ENCODE data around the gene CD81. TPM values are rescaled to one million over a fixed set of nuclear protein-coding genes. Genes with fewer than 3 reads are reported as not detected.

The CD81 gene
- total RNA-seq, 3 donors from 2014 or later (not counting 1 experiment from before 2014, with no cell fraction given), result 263 to 292 (median 263) TPM

GRCh38 chr11:2437516-2437915 is 60.4 kb downstream of the CD81 start:
- no peak overlapping the region for H3K27ac ChIP-seq (ENCODE audit: low read length)
- intact Hi-C loops (cut with micrococcal nuclease), result no loop called here
- ATAC-seq (no peak), DNase-seq (no peak)
- H3K27me3 ChIP-seq (ENCODE audit: control insufficient read depth, insufficient read depth, low read length), result no peaks in the 10 kb centered on the region
- no peaks in the 10 kb centered on the region for H3K36me3 ChIP-seq (ENCODE audit: control insufficient read depth, insufficient read depth, low read length)
- no peak for TF ChIP-seq CTCF (IDR thresholded peaks at IDR 0.05)
- no peaks in the 10 kb centered on the region for H3K4me1 ChIP-seq (ENCODE audit: control insufficient read depth, insufficient read depth, low read length)
- no peak overlapping the region for H3K4me3 ChIP-seq (ENCODE audit: low read length)
- Mint-ChIP-seq H3K4me3 (no peak overlapping the region), H3K36me3 (no peaks in the 10 kb centered on the region), H3K9me3 (no peaks in the 10 kb centered on the region), H3K27ac (no peak overlapping the region), H3K27me3 (ENCODE audit: low read depth in 2 of 2) (peaks cover 11 to 16% of the 10 kb centered on the region in 2 donors), H3K4me1 (no peaks in the 10 kb centered on the region)
- 98% methylated on average over 3 of the region's 4 CpGs for WGBS (ENCODE audit: insufficient coverage)
- H3K9me3 ChIP-seq (ENCODE audit: control insufficient read depth, insufficient read depth, low read length), result no peaks in the 10 kb centered on the region

GRCh38 chr11:2439820-2440219 is 62.7 kb downstream of the CD81 start:
- Histone ChIP-seq H3K4me1 (ENCODE audit: control insufficient read depth, insufficient read depth, low read length) (peaks cover 6% of the 10 kb centered on the region), H3K27me3 (ENCODE audit: control insufficient read depth, insufficient read depth, low read length) (no peaks in the 10 kb centered on the region), H3K9me3 (ENCODE audit: control insufficient read depth, insufficient read depth, low read length) (no peaks in the 10 kb centered on the region), H3K27ac (ENCODE audit: low read length) (no peak overlapping the region), H3K4me3 (ENCODE audit: low read length) (no peak overlapping the region), H3K36me3 (ENCODE audit: control insufficient read depth, insufficient read depth, low read length) (no peaks in the 10 kb centered on the region)
- ATAC-seq (no peak), DNase-seq (no peak)
- H3K27me3 Mint-ChIP-seq (ENCODE audit: low read depth in 2 of 2), result peaks cover 15 to 27% of the 10 kb centered on the region in 2 donors
- no peaks in the 10 kb centered on the region for H3K36me3 Mint-ChIP-seq
- no peak overlapping the region for H3K27ac Mint-ChIP-seq
- 100% methylated on average over 1 of the region's 3 CpGs for WGBS (ENCODE audit: insufficient coverage)
- TF ChIP-seq CTCF (IDR thresholded peaks at IDR 0.05), result no peak
- H3K4me1 Mint-ChIP-seq, result no peaks in the 10 kb centered on the region
- H3K4me3 Mint-ChIP-seq, result no peak overlapping the region
- intact Hi-C loops (cut with micrococcal nuclease), result no loop called here
- H3K9me3 Mint-ChIP-seq, result no peaks in the 10 kb centered on the region

- Mint-ChIP-seq H3K4me1 (peaks cover 0 to 5% of the 10 kb centered on the region in 2 donors), H3K27me3 (ENCODE audit: low read depth in 2 of 2) (peaks cover 18 to 27% of the 10 kb centered on the region in 2 donors), H3K27ac (no peak overlapping the region), H3K9me3 (no peaks in the 10 kb centered on the region), H3K36me3 (no peaks in the 10 kb centered on the region), H3K4me3 (no peak overlapping the region)
- no peak overlapping the region for H3K4me3 ChIP-seq (ENCODE audit: low read length)
- intact Hi-C loops (cut with micrococcal nuclease), result no loop called here
- H3K27ac ChIP-seq (ENCODE audit: low read length), result no peak overlapping the region
- peak in 1 of 2 donors; percentile 6 for DNase-seq
- WGBS (ENCODE audit: insufficient coverage), result 67% methylated on average over 8 of the region's 8 CpGs
- no peaks in the 10 kb centered on the region for H3K9me3 ChIP-seq (ENCODE audit: control insufficient read depth, insufficient read depth, low read length)
- peaks cover 4% of the 10 kb centered on the region for H3K27me3 ChIP-seq (ENCODE audit: control insufficient read depth, insufficient read depth, low read length)
- peaks cover 11% of the 10 kb centered on the region for H3K4me1 ChIP-seq (ENCODE audit: control insufficient read depth, insufficient read depth, low read length)
- TF ChIP-seq CTCF (IDR thresholded peaks at IDR 0.05), result no peak
- H3K36me3 ChIP-seq (ENCODE audit: control insufficient read depth, insufficient read depth, low read length), result no peaks in the 10 kb centered on the region
- peak in 1 of 3 donors; percentile 57 for ATAC-seq
Measured at GRCh38 chr11:2440646-2441045, 63.5 kb downstream of the CD81 start.

GRCh38 chr11:2441171-2441570 is 64.1 kb downstream of the CD81 start:
- peaks cover 9% of the 10 kb centered on the region for H3K27me3 ChIP-seq (ENCODE audit: control insufficient read depth, insufficient read depth, low read length)
- no peak for TF ChIP-seq CTCF (IDR thresholded peaks at IDR 0.05)
- H3K36me3 ChIP-seq (ENCODE audit: control insufficient read depth, insufficient read depth, low read length), result no peaks in the 10 kb centered on the region
- Mint-ChIP-seq H3K9me3 (no peaks in the 10 kb centered on the region), H3K27me3 (ENCODE audit: low read depth in 2 of 2) (peaks cover 18 to 27% of the 10 kb centered on the region in 2 donors), H3K36me3 (no peaks in the 10 kb centered on the region), H3K4me3 (no peak overlapping the region), H3K4me1 (peaks cover 0 to 6% of the 10 kb centered on the region in 2 donors), H3K27ac (no peak overlapping the region)
- DNase-seq, result no peak
- no peaks in the 10 kb centered on the region for H3K9me3 ChIP-seq (ENCODE audit: control insufficient read depth, insufficient read depth, low read length)
- intact Hi-C loops (cut with micrococcal nuclease), result no loop called here
- H3K4me1 ChIP-seq (ENCODE audit: control insufficient read depth, insufficient read depth, low read length), result peaks cover 16% of the 10 kb centered on the region
- WGBS (ENCODE audit: insufficient coverage), result 83% methylated on average over 4 of the region's 4 CpGs
- no peak overlapping the region for H3K27ac ChIP-seq (ENCODE audit: low read length)
- H3K4me3 ChIP-seq (ENCODE audit: low read length), result no peak overlapping the region
- ATAC-seq, result no peak

Measured in natural killer cell (primary cell).